Measurements from ENCODE around the gene SUPT6H.
A peak's percentile ranks its signal among the peaks of the same experiment; 100 is the strongest.
"Not testable (repeated sequence)": the region's sequence is repeated elsewhere in the genome, so short reads cannot be mapped to it uniquely, and the experiment has no call there.

The SUPT6H gene

GRCh38 chr17:28719021-28719433 lies 57.0 kb downstream of the SUPT6H start:
- no peak for DNase-seq (ENCODE audit: low spot score)

- DNase-seq (ENCODE audit: low spot score) = peak; percentile 35
These were observed 58.4 kb downstream of the SUPT6H start for GRCh38 chr17:28720247-28720996.

- not testable (repeated sequence) for DNase-seq (ENCODE audit: low spot score)
These were observed 59.0 kb downstream of the SUPT6H start for GRCh38 chr17:28720997-28721329.

GRCh38 chr17:28722417-28723158 lies 60.6 kb downstream of the SUPT6H start:
- DNase-seq (ENCODE audit: low spot score) = no peak

- DNase-seq (ENCODE audit: low spot score) = no peak
These were observed 61.3 kb downstream of the SUPT6H start for GRCh38 chr17:28723159-28723835.

- not testable (repeated sequence) for DNase-seq (ENCODE audit: low spot score)
These were observed 62.0 kb downstream of the SUPT6H start for GRCh38 chr17:28723836-28724499.

GRCh38 chr17:28724500-28725165 lies 62.6 kb downstream of the SUPT6H start:
- DNase-seq (ENCODE audit: low spot score) = no peak

- DNase-seq (ENCODE audit: low spot score) = no peak
These were observed 63.2 kb downstream of the SUPT6H start for GRCh38 chr17:28725166-28725659.

GRCh38 chr17:28725660-28726225 lies 63.7 kb downstream of the SUPT6H start:
- no peak for DNase-seq (ENCODE audit: low spot score)

- DNase-seq (ENCODE audit: low spot score) = peak; percentile 74
These were observed 64.2 kb downstream of the SUPT6H start, which contains the start of gene TLCD1 for GRCh38 chr17:28726226-28726626. TSS of gene TLCD1 (minus strand) at chr17:28726233. CDS start at chr17:28726097, 136 bp downstream.

- DNase-seq (ENCODE audit: low spot score) = peak; percentile 94
These were observed 64.9 kb downstream of the SUPT6H start for GRCh38 chr17:28726627-28727491.

GRCh38 chr17:28728364-28729200 lies 66.6 kb downstream of the SUPT6H start, which contains the start of gene NEK8:
TSS of gene NEK8 (plus strand) at chr17:28728788. CDS start at chr17:28728814, 26 bp downstream.
- DNase-seq (ENCODE audit: low spot score) = peak; percentile 98

GRCh38 chr17:28729950-28730330 lies 67.9 kb downstream of the SUPT6H start:
- DNase-seq (ENCODE audit: low spot score) = no peak

- no peak for DNase-seq (ENCODE audit: low spot score)
These were observed 71.3 kb downstream of the SUPT6H start for GRCh38 chr17:28733346-28733745.

GRCh38 chr17:28734712-28735241 lies 72.8 kb downstream of the SUPT6H start:
- DNase-seq (ENCODE audit: low spot score) = no peak

GRCh38 chr17:28735242-28735722 lies 73.3 kb downstream of the SUPT6H start:
- peak; percentile 80 for DNase-seq (ENCODE audit: low spot score)

- DNase-seq (ENCODE audit: low spot score) = not testable (repeated sequence)
These were observed 74.1 kb downstream of the SUPT6H start for GRCh38 chr17:28735913-28736769.

- DNase-seq (ENCODE audit: low spot score) = no peak
These were observed 75.3 kb downstream of the SUPT6H start for GRCh38 chr17:28737316-28737715.
